Measurements from ENCODE around the gene ALG2. TPM values are rescaled to one million over a fixed set of nuclear protein-coding genes. Genes with fewer than 3 reads are reported as not detected.

The ALG2 gene
- polyA plus RNA-seq, 1 of the 3 experiments (the other 2 are of a cell fraction): 31.6 TPM

DNA sequence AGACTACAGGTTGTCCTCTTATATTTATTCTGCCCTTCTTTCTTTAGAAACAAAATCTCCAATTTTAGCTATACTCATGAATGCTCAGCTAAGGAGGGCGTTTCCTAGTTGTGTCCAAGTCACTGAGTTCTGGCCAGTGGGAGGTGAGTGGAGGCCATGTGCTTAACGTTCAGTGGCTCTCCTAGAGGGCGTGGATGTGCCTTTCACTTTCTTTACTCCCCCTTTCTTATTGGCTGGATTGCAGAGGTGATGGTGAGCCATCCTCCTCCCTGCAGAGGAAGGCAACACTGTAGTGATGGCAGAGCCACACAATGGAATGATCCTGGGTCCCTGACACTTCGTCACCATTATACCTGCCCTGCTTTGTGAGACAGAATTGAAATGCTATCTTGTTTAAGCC, 54.6 kb downstream of the ALG2 start:
- Histone ChIP-seq H3K9ac (no peak overlapping the region), H2AFZ (ENCODE audit: low read depth) (no peak overlapping the region), H3K4me2 (no peak overlapping the region), H3K4me1 (ENCODE audit: control insufficient read depth in 1 of 2, insufficient read depth in 2 of 2, low read depth in 1 of 2, low read length in 1 of 2) (peaks cover 0 to 42% of the 10 kb centered on the region in 2 experiments; a peak in 2 of 4 replicates), H3K27ac (ENCODE audit: low read depth in 2 of 2, low read length in 1 of 2) (no peak overlapping the region; a peak in 1 of 4 replicates), H3F3A (replicated peaks; ENCODE audit: insufficient read depth) (no peaks in the 10 kb centered on the region), H3K9me3 (no peaks in the 10 kb centered on the region), H3K9me2 (no peaks in the 10 kb centered on the region), H3K36me3 (replicated peaks in 1 of 2; ENCODE audit: control insufficient read depth in 1 of 2, insufficient read depth in 2 of 2, low read length in 1 of 2) (no peaks in the 10 kb centered on the region), H4K20me1 (ENCODE audit: insufficient read depth) (no peaks in the 10 kb centered on the region), H3K27me3 (ENCODE audit: insufficient read depth) (no peaks in the 10 kb centered on the region), H3K79me2 (ENCODE audit: insufficient read depth) (no peaks in the 10 kb centered on the region), H3K4me3 (ENCODE audit: low read depth in 2 of 2, low read length in 1 of 2) (no peak overlapping the region)
- DNase-seq: no peak
- TF ChIP-seq SIN3A (IDR thresholded peaks at IDR 0.05; ENCODE audit: borderline replicate concordance, low read depth, low read length) (no peak), RFX5 (IDR thresholded peaks at IDR 0.05; ENCODE audit: low read length) (no peak), RAD21 (IDR thresholded peaks at IDR 0.05; ENCODE audit: low read length) (no peak), REST (IDR thresholded peaks at IDR 0.05; ENCODE audit: low read depth, low read length) (no peak), USF2 (IDR thresholded peaks at IDR 0.05; ENCODE audit: borderline replicate concordance, low read depth, low read length) (no peak), EZH2phosphoT487 (IDR thresholded peaks at IDR 0.05; ENCODE audit: borderline replicate concordance, low read depth) (no peak), POLR2AphosphoS5 (IDR thresholded peaks at IDR 0.05; ENCODE audit: low read depth, low read length) (no peak), TCF12 (IDR thresholded peaks at IDR 0.05) (no peak)
- TF ChIP-seq, protein P1, sequence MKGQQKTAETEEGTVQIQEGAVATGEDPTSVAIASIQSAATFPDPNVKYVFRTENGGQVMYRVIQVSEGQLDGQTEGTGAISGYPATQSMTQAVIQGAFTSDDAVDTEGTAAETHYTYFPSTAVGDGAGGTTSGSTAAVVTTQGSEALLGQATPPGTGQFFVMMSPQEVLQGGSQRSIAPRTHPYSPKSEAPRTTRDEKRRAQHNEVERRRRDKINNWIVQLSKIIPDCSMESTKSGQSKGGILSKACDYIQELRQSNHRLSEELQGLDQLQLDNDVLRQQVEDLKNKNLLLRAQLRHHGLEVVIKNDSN (IDR thresholded peaks at IDR 0.05; ENCODE audit: borderline replicate concordance, low read depth): no peak
- CTCF ChIA-PET: interaction anchor here (0.9 to 8.2 kb wide), 3 partner anchors 12 to 1158 kb away, joined by 3 to 66 read pairs (median 4); no protein-coding TSS in a partner anchor
- 65% methylated on average over 4 of the region's 4 CpGs for WGBS (ENCODE audit: low lambda C conversion rate)
- POLR2A ChIA-PET: no interaction called here

Small RNA genes lying within 50 kb of the gene (small RNA-seq; reads per million reads assigned to genes)
- 0 reads per million in 7 experiments for gene RN7SL794P

Other genes starting within 250 kb of the ALG2 start
- gene TGFBR1, start 116.8 kb downstream of the ALG2 start, polyA plus RNA-seq (2012; rRNA removed): 15.3 and 28.7 TPM in 2 replicates
- 154 and 174 TPM in 2 replicates for gene SEC61B, start 340 bp upstream of the ALG2 start, polyA plus RNA-seq (2012; rRNA removed)